H54 (cell line): ENCODE results near the gene NDUFB2.
"Not testable (repeated sequence)": the region's sequence is repeated elsewhere in the genome, so short reads cannot be mapped to it uniquely, and the experiment has no call there.

Source experiments
- DNase-seq: peaks from one replicate; pipeline ENCODE4 v3.0.0; 2011; ENCODE audit warnings: low spot score, mixed read lengths; ENCODE audit not compliant: insufficient read length
- FAIRE-seq: peaks from 3 replicates; lab custom pipeline; 2011; peaks lifted over from hg19 to GRCh38; lab: Jason Lieb, UNC
- POLR2A ChIP-seq: IDR thresholded peaks from 2 replicates; pipeline ENCODE4 v1.6.1; 2011; ENCODE audit warnings: low read depth, mild to moderate bottlenecking, low read length

NDUFB2 gene

GRCh38 chr7:140667476-140667875 is 29.0 kb upstream of the NDUFB2 start:
- no peak for FAIRE-seq
- TF ChIP-seq POLR2A, result no peak
- DNase-seq, result no peak

GRCh38 chr7:140668641-140669040 is 27.9 kb upstream of the NDUFB2 start:
- no peak for TF ChIP-seq POLR2A
- no peak for DNase-seq
- no peak for FAIRE-seq

GRCh38 chr7:140669352-140669751 is 27.2 kb upstream of the NDUFB2 start:
- no peak for TF ChIP-seq POLR2A
- DNase-seq (no peak), FAIRE-seq (no peak)

- DNase-seq, FAIRE-seq: not testable (repeated sequence)
Measured at GRCh38 chr7:140669862-140670261, 26.6 kb upstream of the NDUFB2 start.

- no peak for TF ChIP-seq POLR2A
- FAIRE-seq (no peak), DNase-seq (no peak)
Measured at GRCh38 chr7:140670343-140670935, 26.1 kb upstream of the NDUFB2 start.

- no peak for FAIRE-seq
- no peak for TF ChIP-seq POLR2A
- DNase-seq, result no peak
Measured at GRCh38 chr7:140671966-140672365, 24.5 kb upstream of the NDUFB2 start.

GRCh38 chr7:140672382-140673062 is 24.0 kb upstream of the NDUFB2 start, which contains the start of gene ADCK2:
Gene ADCK2, plus strand, starts transcription at chr7:140672945. Its CDS starts 386 bp downstream, at chr7:140673331.
- no peak for FAIRE-seq
- peak; percentile 80 for DNase-seq
- TF ChIP-seq POLR2A, result peak; percentile 57

- no peak for DNase-seq
- no peak for TF ChIP-seq POLR2A
- no peak for FAIRE-seq
Measured at GRCh38 chr7:140673063-140673773, 23.3 kb upstream of the NDUFB2 start.

- DNase-seq, result no peak
- FAIRE-seq, result no peak
- no peak for TF ChIP-seq POLR2A
Measured at GRCh38 chr7:140673774-140674155, 22.7 kb upstream of the NDUFB2 start.

GRCh38 chr7:140674356-140674800 is 22.1 kb upstream of the NDUFB2 start:
- no peak for FAIRE-seq
- DNase-seq, result no peak
- no peak for TF ChIP-seq POLR2A

GRCh38 chr7:140674899-140675701 is 21.4 kb upstream of the NDUFB2 start:
- no peak for TF ChIP-seq POLR2A
- peak; percentile 45 for DNase-seq
- FAIRE-seq, result no peak

- FAIRE-seq (no peak), DNase-seq (no peak)
- no peak for TF ChIP-seq POLR2A
Measured at GRCh38 chr7:140675726-140676125, 20.8 kb upstream of the NDUFB2 start.

GRCh38 chr7:140676306-140676705 is 20.2 kb upstream of the NDUFB2 start:
- no peak for FAIRE-seq
- no peak for DNase-seq
- no peak for TF ChIP-seq POLR2A

- not testable (repeated sequence) for DNase-seq, FAIRE-seq
Measured at GRCh38 chr7:140676956-140677355, 19.6 kb upstream of the NDUFB2 start.
